Thyroid gland (tissue), 4 donors: ENCODE results near the gene KRTAP5-7.

Source experiments
- CTCF ChIP-seq, 6 experiments: fragments of 200-600 bp in 3 of 6; fragments of 450-650 bp in 3 of 6; sonication (generic) in 3 of 6; IDR thresholded peaks; one replicate each; pipeline ENCODE4 v1.5.1; 2016 to 2019; ENCODE audit warnings: antibody characterized with exemption in 6 of 6, mild to moderate bottlenecking in 2 of 6, inconsistent platforms in 1 of 6, moderate library complexity in 1 of 6
- POLR2A ChIP-seq, 2 donors: fragments of 450-650 bp; IDR thresholded peaks; one replicate each; pipeline ENCODE4 v1.6.1; 2017; ENCODE audit warnings: antibody characterized with exemption in 2 of 2, mild to moderate bottlenecking in 2 of 2, moderate library complexity in 1 of 2

DNA sequence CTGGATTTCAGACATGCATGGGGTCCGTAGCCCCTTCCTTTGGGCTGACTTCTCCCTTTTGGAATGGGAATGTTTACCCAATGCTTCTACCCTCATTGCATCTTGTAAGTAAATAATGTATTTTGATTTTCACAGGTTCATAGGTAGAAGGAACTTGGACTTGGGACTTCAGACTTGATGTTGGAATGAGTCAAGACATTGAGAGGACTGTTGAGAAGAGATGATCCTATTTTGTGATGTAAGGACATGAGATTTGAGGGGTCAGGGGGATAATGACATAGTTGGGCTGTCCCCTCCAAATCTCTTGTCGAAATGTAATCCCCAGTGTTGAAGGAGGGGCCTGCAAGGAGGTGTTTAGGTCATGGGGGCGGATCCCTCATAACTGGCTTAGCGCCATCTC lies 37.4 kb downstream of the KRTAP5-7 start:
- TF ChIP-seq POLR2A (IDR thresholded peaks at IDR 0.05) (no peak), CTCF (IDR thresholded peaks at IDR 0.05) (no peak)
